Smooth muscle cell (in vitro differentiated cells): ENCODE data around the gene PITRM1. TPM values are rescaled to one million over a fixed set of nuclear protein-coding genes. Genes with fewer than 3 reads are reported as not detected.

Source experiments
- DNase-seq: peaks from one replicate; lab custom pipeline; 2025; ENCODE audit not compliant: unreplicated experiment; lab: John Stamatoyannopoulos, UW
- H2AFZ ChIP-seq: fragments of 200-600 bp; sonication (generic); 2 replicates; pipeline ENCODE4 v1.6.0; 2016; ENCODE audit warnings: antibody characterized with exemption, low read depth, mild to moderate bottlenecking
- H3F3A ChIP-seq: fragments of 200-600 bp; sonication (generic); 2 replicates; pipeline ENCODE4 v1.6.0; 2017; ENCODE audit warnings: antibody characterized with exemption, low read depth
- H3K27ac ChIP-seq: fragments of 200-600 bp; sonication (generic); 2 replicates; pipeline ENCODE4 v1.5.1; 2016; ENCODE audit warnings: low read depth, mild to moderate bottlenecking
- H3K27me3 ChIP-seq: fragments of 200-600 bp; sonication (generic); 2 replicates; pipeline ENCODE4 v1.6.1; 2016; ENCODE audit warnings: low read depth, mild to moderate bottlenecking
- H3K36me3 ChIP-seq: fragments of 200-600 bp; sonication (generic); 2 replicates; pipeline ENCODE4 v1.5.1; 2016; ENCODE audit warnings: low read depth
- H3K4me1 ChIP-seq: fragments of 200-600 bp; sonication (generic); 2 replicates; pipeline ENCODE4 v1.5.1; 2016; ENCODE audit warnings: low read depth
- H3K4me2 ChIP-seq: fragments of 200-600 bp; sonication (generic); 2 replicates; pipeline ENCODE4 v1.6.0; 2016; ENCODE audit warnings: mild to moderate bottlenecking
- H3K4me3 ChIP-seq: fragments of 200-600 bp; sonication (generic); 2 replicates; pipeline ENCODE4 v1.5.1; 2016; ENCODE audit warnings: mild to moderate bottlenecking
- H3K79me2 ChIP-seq: fragments of 200-600 bp; sonication (generic); 2 replicates; pipeline ENCODE4 v1.6.0; 2016; ENCODE audit warnings: low read depth, mild to moderate bottlenecking
- H3K9ac ChIP-seq: fragments of 200-600 bp; sonication (generic); 2 replicates; pipeline ENCODE4 v1.6.0; 2016; ENCODE audit warnings: low read depth
- H3K9me3 ChIP-seq: fragments of 200-600 bp; sonication (generic); replicated peaks from 2 replicates; pipeline ENCODE4 v1.5.1; 2016; ENCODE audit warnings: low read depth
- H4K20me1 ChIP-seq: fragments of 200-600 bp; sonication (generic); 2 replicates; pipeline ENCODE4 v1.6.0; 2016; ENCODE audit warnings: low read depth
- WGBS: methylation state at CpG from one replicate; pipeline ENCODE4 v1.1.7; 2016; ENCODE audit warnings: low lambda C conversion rate; 5-methylcytosine and 5-hydroxymethylcytosine counted together
- polyA plus RNA-seq: library from polyadenylated mRNA; unstranded; fragments of >200 nt; fragmentation: Nextera tagmentation; extraction: Ambion mirVana; gene quantifications from 2 replicates; pipeline ENCODE4 v1.2.1, GENCODE V29; 2016
- total RNA-seq: library from RNA; depleted of rRNA; stranded (reverse); fragments of >200 nt; gene quantifications from 2 replicates; pipeline ENCODE4 v1.2.3, GENCODE V29; 2014
- TF ChIP-seq, protein P1 (sequence below): fragments of 200-600 bp; sonication (generic); IDR thresholded peaks from 2 replicates; pipeline ENCODE4 v1.5.1; 2017; ENCODE audit warnings: borderline replicate concordance, mild to moderate bottlenecking, antibody characterized with exemption; ENCODE audit not compliant: insufficient read depth, poor library complexity, severe bottlenecking

The PITRM1 gene
- total and polyA plus RNA-seq, 2 experiments from 2014 or later, result 49.2 to 61.3 TPM

DNA sequence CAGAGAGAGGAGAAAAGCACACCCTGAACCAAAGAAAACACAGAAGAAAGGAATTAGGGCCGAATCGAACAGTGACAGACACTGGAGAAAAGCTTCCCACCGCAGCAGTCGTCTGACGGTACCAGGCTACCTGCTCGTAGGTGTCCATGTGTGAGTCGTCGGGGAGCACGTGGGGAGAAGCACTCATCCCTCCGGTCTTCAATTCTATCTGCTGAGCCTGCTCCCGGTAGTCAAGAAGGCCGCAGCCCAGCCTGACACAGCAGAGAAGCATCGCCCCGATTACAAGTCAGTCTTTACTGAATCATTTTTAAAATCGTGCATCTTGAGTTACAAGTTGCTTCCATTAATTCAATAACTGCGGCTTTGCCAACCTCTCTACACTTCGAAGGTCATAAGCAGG lies 24.5 kb downstream of the PITRM1 start:
- TF ChIP-seq, protein P1, sequence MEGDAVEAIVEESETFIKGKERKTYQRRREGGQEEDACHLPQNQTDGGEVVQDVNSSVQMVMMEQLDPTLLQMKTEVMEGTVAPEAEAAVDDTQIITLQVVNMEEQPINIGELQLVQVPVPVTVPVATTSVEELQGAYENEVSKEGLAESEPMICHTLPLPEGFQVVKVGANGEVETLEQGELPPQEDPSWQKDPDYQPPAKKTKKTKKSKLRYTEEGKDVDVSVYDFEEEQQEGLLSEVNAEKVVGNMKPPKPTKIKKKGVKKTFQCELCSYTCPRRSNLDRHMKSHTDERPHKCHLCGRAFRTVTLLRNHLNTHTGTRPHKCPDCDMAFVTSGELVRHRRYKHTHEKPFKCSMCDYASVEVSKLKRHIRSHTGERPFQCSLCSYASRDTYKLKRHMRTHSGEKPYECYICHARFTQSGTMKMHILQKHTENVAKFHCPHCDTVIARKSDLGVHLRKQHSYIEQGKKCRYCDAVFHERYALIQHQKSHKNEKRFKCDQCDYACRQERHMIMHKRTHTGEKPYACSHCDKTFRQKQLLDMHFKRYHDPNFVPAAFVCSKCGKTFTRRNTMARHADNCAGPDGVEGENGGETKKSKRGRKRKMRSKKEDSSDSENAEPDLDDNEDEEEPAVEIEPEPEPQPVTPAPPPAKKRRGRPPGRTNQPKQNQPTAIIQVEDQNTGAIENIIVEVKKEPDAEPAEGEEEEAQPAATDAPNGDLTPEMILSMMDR, result no peak
- Histone ChIP-seq H2AFZ (no peak overlapping the region), H3K9me3 (no peaks in the 10 kb centered on the region), H3K27ac (no peak overlapping the region), H3K4me3 (no peak overlapping the region), H3K9ac (no peak overlapping the region), H3F3A (no peaks in the 10 kb centered on the region), H3K79me2 (no peaks in the 10 kb centered on the region), H3K27me3 (no peaks in the 10 kb centered on the region), H4K20me1 (no peaks in the 10 kb centered on the region), H3K4me2 (no peak overlapping the region), H3K4me1 (no peaks in the 10 kb centered on the region), H3K36me3 (peaks cover 18% of the 10 kb centered on the region)
- no peak for DNase-seq
- WGBS, result 97% methylated on average over 17 of the region's 17 CpGs

DNA sequence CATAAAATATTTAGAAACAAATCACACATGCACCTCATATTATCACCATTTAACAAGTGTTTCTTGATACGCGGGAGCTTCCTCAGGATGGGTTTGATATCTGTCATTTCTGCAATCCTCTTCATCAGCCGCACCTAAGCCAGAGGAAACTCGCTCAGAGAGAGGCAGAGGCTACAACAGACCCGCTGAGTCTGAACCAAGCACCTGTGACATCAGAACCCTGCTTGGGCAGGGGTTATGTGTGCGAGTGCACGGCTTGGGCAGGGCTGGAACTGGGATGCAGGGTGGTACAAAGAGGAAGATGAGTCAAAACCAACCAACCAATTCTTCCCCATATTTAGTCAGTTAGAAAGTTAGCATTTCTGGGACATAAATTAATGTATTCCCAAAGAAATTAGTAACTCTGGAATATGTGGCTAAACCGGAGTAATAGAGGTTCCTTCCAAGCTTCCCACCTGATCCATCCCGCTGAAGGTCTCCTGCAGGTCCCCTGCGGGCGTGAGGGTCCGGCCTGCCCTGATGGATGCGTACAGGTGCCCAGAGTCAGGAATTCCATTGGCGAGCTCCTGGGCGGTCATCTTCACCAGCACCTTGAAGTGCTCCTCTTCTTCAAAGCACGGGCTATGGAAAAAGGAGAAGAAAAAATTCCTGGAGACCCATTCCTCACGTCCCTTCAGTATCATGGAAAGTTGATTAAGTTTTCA lies 25.3 kb downstream of the PITRM1 start:
- WGBS, result 98% methylated on average over 17 of the region's 17 CpGs
- H3K36me3 ChIP-seq, result peaks cover 18% of the 10 kb centered on the region

DNA sequence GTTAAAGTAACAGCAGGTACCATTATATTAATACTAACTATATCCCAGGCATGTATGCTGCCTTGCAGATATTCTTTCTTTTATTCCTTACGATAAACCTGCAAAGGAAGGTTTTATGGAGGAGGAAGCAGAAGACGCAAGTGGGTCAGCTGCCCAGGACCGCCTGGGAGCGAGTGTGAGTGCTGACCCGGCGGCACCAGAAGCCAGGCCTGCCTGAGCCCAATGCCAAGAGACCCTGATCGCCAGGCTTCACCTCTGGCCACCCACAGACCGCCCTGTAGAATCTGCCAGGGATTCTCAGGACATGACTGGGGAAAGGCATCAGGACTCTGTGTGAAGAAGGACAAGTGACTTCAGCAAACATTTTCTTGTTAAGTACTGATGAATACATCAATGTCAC lies 26.3 kb downstream of the PITRM1 start:
- no peak overlapping the region for H3K4me3 ChIP-seq
- no peak overlapping the region for H3K9ac ChIP-seq
- no peak overlapping the region for H3K4me2 ChIP-seq
- H3K79me2 ChIP-seq, result no peaks in the 10 kb centered on the region
- WGBS, result 97% methylated on average over 8 of the region's 8 CpGs
- no peaks in the 10 kb centered on the region for H3K27me3 ChIP-seq
- no peaks in the 10 kb centered on the region for H3F3A ChIP-seq
- no peak overlapping the region for H3K27ac ChIP-seq
- no peaks in the 10 kb centered on the region for H4K20me1 ChIP-seq
- TF ChIP-seq, protein P1, result no peak
- H3K9me3 ChIP-seq, result no peaks in the 10 kb centered on the region
- no peaks in the 10 kb centered on the region for H3K4me1 ChIP-seq
- H3K36me3 ChIP-seq, result peaks cover 18% of the 10 kb centered on the region
- no peak overlapping the region for H2AFZ ChIP-seq
- DNase-seq, result no peak

More for the DNA sequence above, 25.3 kb downstream of the PITRM1 start:
- no peak overlapping the region for H2AFZ ChIP-seq
- no peaks in the 10 kb centered on the region for H3F3A ChIP-seq
- H3K9ac ChIP-seq, result no peak overlapping the region
- no peaks in the 10 kb centered on the region for H3K79me2 ChIP-seq
- no peaks in the 10 kb centered on the region for H4K20me1 ChIP-seq
- no peak overlapping the region for H3K27ac ChIP-seq
- H3K9me3 ChIP-seq, result no peaks in the 10 kb centered on the region
- TF ChIP-seq, protein P1, result no peak
- DNase-seq, result no peak
- no peaks in the 10 kb centered on the region for H3K4me1 ChIP-seq
- no peak overlapping the region for H3K4me3 ChIP-seq
- H3K4me2 ChIP-seq, result no peak overlapping the region
- H3K27me3 ChIP-seq, result no peaks in the 10 kb centered on the region

DNA sequence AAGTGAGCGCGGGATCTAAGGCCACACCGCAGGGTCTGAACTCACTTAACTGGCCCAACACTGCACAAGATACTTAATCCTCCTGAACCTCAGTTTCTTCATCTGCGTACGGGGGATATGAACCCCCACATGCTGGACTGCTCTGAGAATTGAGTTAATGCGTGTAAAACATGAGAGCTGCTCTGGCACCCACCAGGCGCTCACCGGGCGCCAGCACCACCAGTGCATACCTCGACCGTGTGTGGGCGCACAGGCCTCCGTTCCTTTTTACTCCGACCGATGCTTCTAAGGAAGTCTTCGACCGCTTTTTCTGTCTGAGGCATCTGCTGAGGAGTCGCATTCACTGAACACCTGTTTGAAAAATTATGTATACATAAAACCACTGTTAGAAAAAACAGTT lies 27.2 kb downstream of the PITRM1 start:
- no peak overlapping the region for H3K4me3 ChIP-seq
- WGBS, result 98% methylated on average over 18 of the region's 18 CpGs
- H3K27ac ChIP-seq, result no peak overlapping the region
- H3K79me2 ChIP-seq, result no peaks in the 10 kb centered on the region
- H2AFZ ChIP-seq, result no peak overlapping the region
- no peaks in the 10 kb centered on the region for H3K27me3 ChIP-seq
- no peak overlapping the region for H3K4me2 ChIP-seq
- H3K36me3 ChIP-seq, result peaks cover 15% of the 10 kb centered on the region
- H3K4me1 ChIP-seq, result no peaks in the 10 kb centered on the region
- H4K20me1 ChIP-seq, result no peaks in the 10 kb centered on the region
- no peak overlapping the region for H3K9ac ChIP-seq
- TF ChIP-seq, protein P1, result no peak
- peaks cover 7% of the 10 kb centered on the region for H3F3A ChIP-seq
- H3K9me3 ChIP-seq, result no peaks in the 10 kb centered on the region
- DNase-seq, result no peak
